GM23338 (cell line): Measurements from ENCODE around the gene RPS19BP1. TPM values are rescaled to one million over a fixed set of nuclear protein-coding genes. Genes with fewer than 3 reads are reported as not detected.

ENCODE experiments used
- ATAC-seq: fragments of 200-7000 bp; cut with Tn5 transposase; 3 replicates; pipeline ENCODE4 v1.9.1; 2020
- DNase-seq: peaks from one replicate; pipeline ENCODE4 v3.0.0-alpha.2; 2015; ENCODE audit warnings: low spot score
- H2AFZ ChIP-seq: fragments of 200-600 bp; sonication (generic); 2 replicates; pipeline ENCODE4 v1.8.0; 2016; ENCODE audit warnings: antibody characterized with exemption, mild to moderate bottlenecking, moderate library complexity
- H3F3A ChIP-seq: fragments of 200-600 bp; sonication (generic); replicated peaks from 2 replicates; pipeline ENCODE4 v1.8.0; 2017; ENCODE audit warnings: antibody characterized with exemption, mixed run types, low read depth
- H3K27ac ChIP-seq: fragments of 200-600 bp; sonication (generic); 2 replicates; pipeline ENCODE4 v1.6.1; 2016; ENCODE audit warnings: low read depth
- H3K27me3 ChIP-seq: fragments of 200-600 bp; sonication (generic); 2 replicates; pipeline ENCODE4 v1.8.0; 2016; ENCODE audit warnings: mild to moderate bottlenecking, mixed run types, moderate library complexity; ENCODE audit not compliant: insufficient read depth
- H3K36me3 ChIP-seq: fragments of 200-600 bp; sonication (generic); 2 replicates; pipeline ENCODE4 v1.8.0; 2016; ENCODE audit warnings: mild to moderate bottlenecking; ENCODE audit not compliant: insufficient read depth
- H3K4me1 ChIP-seq: fragments of 200-600 bp; sonication (generic); 2 replicates; pipeline ENCODE4 v1.8.0; 2016; ENCODE audit warnings: mild to moderate bottlenecking, moderate library complexity; ENCODE audit not compliant: insufficient read depth
- H3K4me2 ChIP-seq: fragments of 200-600 bp; sonication (generic); 2 replicates; pipeline ENCODE4 v1.7.1; 2017; ENCODE audit warnings: mixed run types
- H3K4me3 ChIP-seq: fragments of 200-600 bp; sonication (generic); 2 replicates; pipeline ENCODE4 v1.6.1; 2016; ENCODE audit warnings: mixed run types
- H3K79me2 ChIP-seq: fragments of 200-600 bp; sonication (generic); replicated peaks from 2 replicates; pipeline ENCODE4 v1.8.0; 2017; ENCODE audit warnings: mild to moderate bottlenecking; ENCODE audit not compliant: insufficient read depth
- H3K9me2 ChIP-seq: fragments of 200-600 bp; sonication (generic); 2 replicates; pipeline ENCODE4 v1.8.0; 2017; ENCODE audit not compliant: insufficient read depth
- H4K20me1 ChIP-seq: fragments of 200-600 bp; sonication (generic); replicated peaks from 2 replicates; pipeline ENCODE4 v1.8.0; 2017; ENCODE audit warnings: mild to moderate bottlenecking; ENCODE audit not compliant: insufficient read depth
- H3K27ac Mint-ChIP-seq: 2 replicates; pipeline ENCODE4 v1.8.0; 2020; ENCODE audit warnings: inconsistent platforms, mild to moderate bottlenecking, moderate library complexity, mixed read lengths
- H3K27me3 Mint-ChIP-seq: 3 replicates; pipeline ENCODE4 v1.8.0; 2022; ENCODE audit warnings: low read depth, mild to moderate bottlenecking, moderate library complexity, mixed read lengths, inconsistent platforms; ENCODE audit not compliant: insufficient read depth, poor library complexity
- H3K36me3 Mint-ChIP-seq: 3 replicates; pipeline ENCODE4 v1.8.0; 2021; ENCODE audit warnings: low read depth, mild to moderate bottlenecking, inconsistent platforms, moderate library complexity, mixed read lengths
- H3K4me1 Mint-ChIP-seq: 3 replicates; pipeline ENCODE4 v1.8.0; 2020; ENCODE audit warnings: mild to moderate bottlenecking, inconsistent platforms, mixed read lengths
- H3K4me3 Mint-ChIP-seq: 3 replicates; pipeline ENCODE4 v1.8.0; 2021; ENCODE audit warnings: moderate library complexity, mild to moderate bottlenecking, inconsistent platforms, mixed read lengths
- H3K9me3 Mint-ChIP-seq: 3 replicates; pipeline ENCODE4 v1.8.0; 2020; ENCODE audit warnings: moderate library complexity, mild to moderate bottlenecking, inconsistent platforms, mixed read lengths
- CREB1 ChIP-seq: fragments of 250-450 bp; sonication (Bioruptor Pico); IDR thresholded peaks from 2 replicates; pipeline ENCODE4 v1.5.0; 2020; ENCODE audit warnings: low read depth, mild to moderate bottlenecking, moderate library complexity
- EZH2 ChIP-seq: fragments of 200-600 bp; sonication (generic); IDR thresholded peaks from one replicate; pipeline ENCODE4 v1.8.0; 2017; ENCODE audit warnings: antibody characterized with exemption, mild to moderate bottlenecking, low read depth; ENCODE audit not compliant: unreplicated experiment
- EZH2phosphoT487 ChIP-seq: fragments of 200-600 bp; sonication (generic); IDR thresholded peaks from one replicate; pipeline ENCODE4 v1.8.1; 2018; ENCODE audit warnings: antibody characterized with exemption; ENCODE audit not compliant: unreplicated experiment
- JUNB ChIP-seq: IDR thresholded peaks from one replicate; pipeline ENCODE4 v1.6.1; 2016; ENCODE audit warnings: antibody characterized with exemption; ENCODE audit not compliant: unreplicated experiment
- NANOG ChIP-seq: IDR thresholded peaks from 2 replicates; pipeline ENCODE4 v1.6.1; 2016; ENCODE audit warnings: antibody characterized with exemption, borderline replicate concordance
- POLR2AphosphoS5 ChIP-seq: IDR thresholded peaks from 2 replicates; pipeline ENCODE4 v1.6.1; 2016; ENCODE audit warnings: antibody characterized with exemption, low read depth
- REST ChIP-seq: IDR thresholded peaks from one replicate; pipeline ENCODE4 v1.6.1; 2018; ENCODE audit warnings: antibody characterized with exemption; ENCODE audit not compliant: unreplicated experiment
- STAT1 ChIP-seq: IDR thresholded peaks from one replicate; pipeline ENCODE4 v1.6.1; 2016; ENCODE audit warnings: antibody characterized with exemption; ENCODE audit not compliant: unreplicated experiment
- ZNF114 ChIP-seq: fragments of 250-450 bp; sonication (Bioruptor Pico); IDR thresholded peaks from 2 replicates; pipeline ENCODE4 v1.5.0; 2020; ENCODE audit warnings: mild to moderate bottlenecking, moderate library complexity
- ZNF331 ChIP-seq: fragments of 250-450 bp; sonication (Bioruptor Pico); IDR thresholded peaks from 2 replicates; pipeline ENCODE4 v1.5.0; 2020; ENCODE audit warnings: low read depth, mild to moderate bottlenecking, moderate library complexity
- ZNF462 ChIP-seq: fragments of 250-450 bp; sonication (Bioruptor Pico); IDR thresholded peaks from 2 replicates; pipeline ENCODE4 v1.5.0; 2020; ENCODE audit warnings: mild to moderate bottlenecking, moderate library complexity
- polyA plus RNA-seq: library from polyadenylated mRNA; unstranded; fragments of >200 nt; fragmentation: Nextera tagmentation; extraction: Ambion mirVana; gene quantifications from 2 replicates; pipeline ENCODE4 v1.2.1, GENCODE V29; 2016
- total RNA-seq: library from RNA; depleted of rRNA; stranded (reverse); fragments of >200 nt; shearing (Covaris generic); gene quantifications from 2 replicates; pipeline ENCODE4 v1.2.3, GENCODE V29; 2014

Gene RPS19BP1
- total and polyA plus RNA-seq, 2 experiments from 2014 or later = 153 to 215 TPM

GRCh38 chr22:39571538-39571937 lies 39.0 kb upstream of the RPS19BP1 start:
- DNase-seq = no peak
- H3K27me3 Mint-ChIP-seq = peaks cover 2% of the 10 kb centered on the region
- no peak overlapping the region for H3K27ac Mint-ChIP-seq
- no peak overlapping the region for H3K4me3 ChIP-seq
- no peaks in the 10 kb centered on the region for H4K20me1 ChIP-seq
- no peaks in the 10 kb centered on the region for H3K36me3 ChIP-seq
- no peaks in the 10 kb centered on the region for H3K36me3 Mint-ChIP-seq
- no peaks in the 10 kb centered on the region for H3K9me2 ChIP-seq
- ATAC-seq = no peak
- no peak overlapping the region for H3K27ac ChIP-seq
- no peaks in the 10 kb centered on the region for H3K4me1 ChIP-seq
- no peaks in the 10 kb centered on the region for H3K27me3 ChIP-seq
- H2AFZ ChIP-seq = no peak overlapping the region
- H3K4me1 Mint-ChIP-seq = peaks cover 6% of the 10 kb centered on the region; the same call in 2 of the 3 replicates
- no peak overlapping the region for H3K4me2 ChIP-seq
- H3K9me3 Mint-ChIP-seq = no peaks in the 10 kb centered on the region; the same call in 2 of the 3 replicates
- TF ChIP-seq JUNB (no peak), STAT1 (no peak), ZNF462 (CRISPR knock-in tag) (no peak), POLR2AphosphoS5 (no peak)
- H3K4me3 Mint-ChIP-seq = no peak overlapping the region
- no peaks in the 10 kb centered on the region for H3F3A ChIP-seq
- H3K79me2 ChIP-seq = no peaks in the 10 kb centered on the region

GRCh38 chr22:39570665-39571064 lies 38.1 kb upstream of the RPS19BP1 start, which contains the start of gene CACNA1I:
TSS of gene CACNA1I (plus strand) at chr22:39570753. CDS start at chr22:39570753, 0 bp downstream.
- H3F3A ChIP-seq = no peaks in the 10 kb centered on the region
- H4K20me1 ChIP-seq = no peaks in the 10 kb centered on the region
- no peak within 1 kb of the TSS for H3K4me3 ChIP-seq
- no peak within 1 kb of the TSS for H3K4me2 ChIP-seq
- no peaks in the 10 kb centered on the region for H3K79me2 ChIP-seq
- ATAC-seq (no peak), DNase-seq (no peak)
- H3K4me1 ChIP-seq = no peaks in the 10 kb centered on the region
- H3K27ac ChIP-seq = no peak within 1 kb of the TSS
- no peaks in the 10 kb centered on the region for H3K27me3 ChIP-seq
- Mint-ChIP-seq H3K9me3 (peaks cover 3% of the 10 kb centered on the region), H3K4me3 (no peak within 1 kb of the TSS), H3K36me3 (peaks cover 4% of the 10 kb centered on the region; the same call in 2 of the 3 replicates), H3K27ac (no peak within 1 kb of the TSS), H3K27me3 (peaks cover 2% of the 10 kb centered on the region), H3K4me1 (peaks cover 6% of the 10 kb centered on the region; the same call in 2 of the 3 replicates)
- no peaks in the 10 kb centered on the region for H3K9me2 ChIP-seq
- H3K36me3 ChIP-seq = no peaks in the 10 kb centered on the region
- no peak within 1 kb of the TSS for H2AFZ ChIP-seq
- TF ChIP-seq EZH2phosphoT487 = no peak
- TF ChIP-seq EZH2 = no peak
- no peak for TF ChIP-seq CREB1 (CRISPR knock-in tag)
- no peak for TF ChIP-seq ZNF331
- TF ChIP-seq POLR2AphosphoS5 = no peak
- TF ChIP-seq REST = no peak
- TF ChIP-seq NANOG = no peak
- no peak for TF ChIP-seq ZNF114 (CRISPR knock-in tag)
- TF ChIP-seq STAT1 = no peak
